ENCODE measurements around the gene MAP2K1.
A peak's percentile ranks its signal among the peaks of the same experiment; 100 is the strongest.
"Not testable (repeated sequence)": the region's sequence is repeated elsewhere in the genome, so short reads cannot be mapped to it uniquely, and the experiment has no call there.

MAP2K1 gene

DNA sequence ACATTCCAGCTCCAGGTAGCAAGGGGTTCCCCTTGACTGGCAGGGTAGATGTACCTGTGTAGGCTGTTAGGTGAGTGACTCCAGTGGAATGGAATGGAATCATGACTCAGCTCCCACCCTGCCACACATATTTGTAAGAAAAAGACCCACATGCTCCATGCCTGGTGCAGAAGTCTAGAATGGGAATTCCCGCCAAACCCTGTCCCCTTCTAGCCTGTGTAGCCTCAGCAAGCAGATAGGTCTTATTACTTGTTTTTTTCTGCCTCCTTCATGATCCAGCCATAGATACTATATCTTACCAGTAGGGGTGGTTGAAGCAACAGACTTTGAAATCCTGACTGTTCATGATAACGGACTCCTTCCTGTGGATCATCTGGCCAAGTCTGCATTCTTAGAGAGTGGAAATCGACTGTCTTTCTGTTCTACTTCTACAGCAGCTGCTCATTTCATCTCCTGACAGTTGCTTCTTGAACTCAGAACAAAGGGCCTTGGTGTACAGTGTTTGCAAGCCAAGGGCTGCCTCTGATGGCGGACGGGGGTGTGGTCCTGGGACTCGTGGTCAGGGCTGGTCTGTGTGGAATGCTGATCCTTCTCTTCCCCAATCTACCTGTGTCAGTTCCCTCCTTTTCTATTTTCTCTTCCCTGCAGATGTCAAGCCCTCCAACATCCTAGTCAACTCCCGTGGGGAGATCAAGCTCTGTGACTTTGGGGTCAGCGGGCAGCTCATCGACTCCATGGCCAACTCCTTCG lies 94.6 kb downstream of the MAP2K1 start:
- no peak for DNase-seq

DNA sequence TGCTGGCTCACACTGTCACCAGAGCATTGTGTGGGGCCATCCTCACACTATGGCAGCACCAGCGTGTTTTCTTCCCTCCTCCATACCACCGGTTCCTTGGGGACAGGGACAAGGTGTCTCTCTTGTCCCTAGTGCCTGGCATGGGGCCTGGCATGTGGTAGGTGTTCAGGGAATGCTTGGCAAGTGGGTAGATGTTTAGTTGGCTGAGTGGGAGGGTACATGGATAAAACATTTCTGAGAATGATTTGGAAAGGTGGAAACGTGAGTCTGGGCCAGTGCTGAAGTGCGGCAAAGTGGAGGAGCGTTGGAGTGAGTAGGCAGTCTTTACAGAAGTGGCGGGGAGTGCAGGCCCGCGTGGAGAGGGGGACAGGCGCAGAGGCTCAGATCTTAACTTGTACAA lies 95.8 kb downstream of the MAP2K1 start:
- DNase-seq: no peak

DNA sequence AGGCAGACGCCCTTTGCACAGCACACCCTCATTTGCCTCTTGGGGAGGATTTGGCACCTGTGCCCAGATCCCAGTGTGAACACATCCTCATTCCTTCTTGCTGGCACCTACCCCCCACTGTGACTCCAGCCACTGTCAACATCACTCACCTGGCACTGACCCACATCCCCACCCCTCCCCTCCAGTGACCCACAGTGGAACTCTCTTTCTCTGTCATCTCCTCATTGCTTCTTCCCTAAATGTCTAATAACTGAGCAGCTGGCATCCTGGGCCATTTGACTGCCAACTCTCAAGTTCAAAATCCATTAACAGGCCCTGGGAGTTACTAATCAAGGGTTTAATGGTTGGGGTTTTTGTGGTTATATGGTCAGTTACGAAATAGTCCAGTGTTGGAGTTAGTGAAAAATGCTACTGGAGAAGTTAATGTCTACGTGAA lies 96.4 kb downstream of the MAP2K1 start:
- DNase-seq: no peak

DNA sequence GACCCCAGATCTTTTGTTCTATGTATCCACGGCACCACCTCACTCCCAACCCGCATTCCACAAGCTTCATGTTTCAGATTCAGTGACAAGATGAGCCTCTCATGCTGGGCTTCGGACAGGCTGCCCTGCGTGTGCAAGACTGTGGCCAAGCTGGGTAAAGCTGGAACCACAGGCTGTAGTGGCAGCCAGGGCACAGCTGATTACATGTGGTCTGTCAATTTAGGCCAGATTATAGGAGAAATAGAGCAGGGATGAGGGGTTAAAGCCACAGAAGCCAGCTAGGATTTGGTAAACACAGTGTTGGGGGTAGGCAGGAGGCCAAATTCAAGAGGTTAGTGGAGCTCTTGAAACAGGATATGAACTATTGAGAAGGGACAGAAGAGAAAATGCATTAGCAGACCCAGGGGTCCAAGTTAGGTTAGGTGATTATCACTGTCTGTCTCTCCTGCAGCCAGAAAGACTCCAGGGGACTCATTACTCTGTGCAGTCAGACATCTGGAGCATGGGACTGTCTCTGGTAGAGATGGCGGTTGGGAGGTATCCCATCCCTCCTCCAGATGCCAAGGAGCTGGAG lies 97.9 kb downstream of the MAP2K1 start:
- DNase-seq: no peak

DNA sequence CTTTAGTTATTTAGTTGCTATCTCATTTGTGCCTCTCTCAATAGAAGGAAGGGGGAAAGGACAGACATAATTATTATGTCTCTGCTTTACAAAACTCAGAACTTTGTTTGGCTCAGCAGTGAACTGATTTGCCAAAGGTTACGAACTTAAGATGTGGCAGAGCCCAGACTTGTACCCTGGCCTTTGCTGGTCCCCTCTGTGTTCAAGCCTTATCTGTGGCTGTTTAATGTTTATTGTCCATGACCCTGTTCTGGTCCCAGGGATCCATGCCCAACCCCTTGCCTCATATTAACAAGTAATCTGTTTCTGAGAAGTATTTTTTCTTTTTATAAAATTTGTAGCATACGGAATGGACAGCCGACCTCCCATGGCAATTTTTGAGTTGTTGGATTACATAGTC lies 100.2 kb downstream of the MAP2K1 start:
- DNase-seq: no peak

DNA sequence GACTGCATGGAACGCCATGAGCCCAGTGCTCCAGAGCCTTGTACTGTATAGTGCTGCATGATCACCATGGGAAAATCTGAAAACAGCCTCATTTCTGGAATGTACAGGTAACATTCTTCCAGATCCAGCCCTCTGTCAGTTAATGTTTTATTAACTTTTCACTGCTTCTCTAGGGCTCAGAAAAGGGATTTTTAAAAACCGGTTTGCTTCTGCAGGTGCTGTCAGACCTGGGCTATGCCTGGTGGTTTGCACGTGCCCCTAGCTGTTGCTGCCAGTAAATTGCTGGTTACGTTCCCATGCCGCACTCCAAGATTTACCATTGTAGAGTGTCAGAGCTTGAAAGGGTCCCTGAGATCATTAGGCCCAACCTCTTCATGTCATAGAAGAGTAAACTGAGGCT lies 101.8 kb downstream of the MAP2K1 start:
- no peak for DNase-seq

DNA sequence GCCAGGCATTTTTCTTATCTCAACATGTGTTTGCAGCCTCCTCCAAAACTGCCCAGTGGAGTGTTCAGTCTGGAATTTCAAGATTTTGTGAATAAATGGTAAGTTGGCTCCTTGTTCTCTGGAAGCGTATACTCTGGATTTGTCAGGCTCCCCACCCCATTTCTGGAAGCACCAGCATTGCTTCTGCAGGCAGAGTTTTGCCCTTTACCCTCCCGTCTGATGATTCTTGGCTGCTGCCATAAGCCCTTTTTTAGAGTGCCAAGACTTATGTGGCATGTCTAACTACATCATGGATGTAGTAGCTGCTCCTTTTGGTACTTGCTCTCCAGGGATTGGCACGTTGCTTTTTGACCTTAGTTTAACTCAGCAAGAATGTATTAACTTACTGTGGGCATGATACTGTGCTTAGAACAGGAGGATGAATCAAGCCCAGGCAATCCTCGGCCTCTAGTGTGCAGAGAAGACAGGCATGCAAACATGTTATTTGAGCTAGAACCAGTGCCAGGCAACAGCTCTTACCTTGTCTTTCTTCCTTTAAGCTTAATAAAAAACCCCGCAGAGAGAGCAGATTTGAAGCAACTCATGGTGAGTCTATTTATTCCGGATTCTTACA lies 102.6 kb downstream of the MAP2K1 start:
- no peak for DNase-seq

DNA sequence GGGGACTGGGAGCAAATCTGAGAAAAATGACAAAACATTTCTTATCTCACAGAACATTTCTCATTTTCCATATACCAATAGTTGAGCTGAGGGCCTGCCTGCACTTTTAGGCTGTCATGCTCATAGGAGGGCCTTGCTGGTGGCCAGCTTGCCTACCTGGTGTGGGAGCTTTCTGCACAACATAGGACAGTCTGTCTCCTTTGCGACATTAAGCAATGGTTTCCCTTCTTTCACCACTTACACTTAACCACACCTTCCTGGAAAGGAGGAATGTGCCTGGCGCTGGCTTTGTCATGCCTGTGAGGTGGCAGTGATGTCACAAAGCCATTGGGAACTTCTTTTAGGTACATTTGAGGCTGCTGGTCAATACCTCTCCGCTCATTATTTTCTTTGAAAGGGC lies 105.1 kb downstream of the MAP2K1 start:
- no peak for DNase-seq

DNA sequence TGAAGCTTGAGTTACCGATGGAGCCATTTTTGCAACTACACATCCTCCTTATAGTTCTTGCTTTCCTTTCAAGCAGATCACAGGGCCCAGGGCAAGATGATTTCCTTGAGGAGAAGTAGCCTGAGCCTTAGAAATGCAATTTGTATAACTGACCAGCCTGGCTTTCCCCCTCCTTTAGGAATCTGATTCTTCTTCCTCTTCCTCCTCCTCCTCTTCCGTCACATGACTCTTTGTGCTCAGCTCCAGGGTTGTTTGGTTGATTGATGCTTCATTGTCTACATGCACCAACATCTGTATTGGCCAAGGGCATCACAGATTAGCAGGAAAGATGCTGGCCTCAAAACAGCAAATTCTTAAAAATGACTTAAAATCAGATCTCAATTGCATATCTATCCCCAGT lies 107.5 kb downstream of the MAP2K1 start:
- no peak for DNase-seq

DNA sequence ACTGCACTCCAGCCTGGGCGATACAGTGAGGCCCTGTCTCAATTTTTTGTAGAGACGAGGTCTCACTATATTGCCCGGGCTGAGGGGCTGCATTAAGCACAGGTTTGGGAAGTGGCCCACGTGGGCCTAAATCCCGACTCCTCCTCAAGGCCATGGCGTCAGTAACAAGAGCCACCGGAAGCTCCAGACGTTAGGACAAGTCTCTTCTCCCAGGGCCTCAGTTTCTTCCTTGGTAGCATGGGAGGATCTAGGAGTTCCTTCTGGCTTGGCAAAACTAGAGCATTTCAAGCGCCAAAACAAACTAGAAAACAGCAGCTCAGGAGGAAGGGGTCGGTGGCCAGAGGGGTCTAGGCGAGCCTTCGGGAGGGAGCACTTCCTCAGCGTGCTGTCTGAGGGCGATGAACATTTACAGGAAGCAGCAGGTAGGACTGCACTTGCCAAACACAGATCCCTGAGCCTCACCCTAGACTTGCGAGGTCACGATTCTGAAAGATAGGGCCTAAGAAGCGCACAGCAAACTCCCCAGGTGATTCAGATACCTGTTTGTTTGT lies 110.3 kb downstream of the MAP2K1 start:
- DNase-seq: no peak

DNA sequence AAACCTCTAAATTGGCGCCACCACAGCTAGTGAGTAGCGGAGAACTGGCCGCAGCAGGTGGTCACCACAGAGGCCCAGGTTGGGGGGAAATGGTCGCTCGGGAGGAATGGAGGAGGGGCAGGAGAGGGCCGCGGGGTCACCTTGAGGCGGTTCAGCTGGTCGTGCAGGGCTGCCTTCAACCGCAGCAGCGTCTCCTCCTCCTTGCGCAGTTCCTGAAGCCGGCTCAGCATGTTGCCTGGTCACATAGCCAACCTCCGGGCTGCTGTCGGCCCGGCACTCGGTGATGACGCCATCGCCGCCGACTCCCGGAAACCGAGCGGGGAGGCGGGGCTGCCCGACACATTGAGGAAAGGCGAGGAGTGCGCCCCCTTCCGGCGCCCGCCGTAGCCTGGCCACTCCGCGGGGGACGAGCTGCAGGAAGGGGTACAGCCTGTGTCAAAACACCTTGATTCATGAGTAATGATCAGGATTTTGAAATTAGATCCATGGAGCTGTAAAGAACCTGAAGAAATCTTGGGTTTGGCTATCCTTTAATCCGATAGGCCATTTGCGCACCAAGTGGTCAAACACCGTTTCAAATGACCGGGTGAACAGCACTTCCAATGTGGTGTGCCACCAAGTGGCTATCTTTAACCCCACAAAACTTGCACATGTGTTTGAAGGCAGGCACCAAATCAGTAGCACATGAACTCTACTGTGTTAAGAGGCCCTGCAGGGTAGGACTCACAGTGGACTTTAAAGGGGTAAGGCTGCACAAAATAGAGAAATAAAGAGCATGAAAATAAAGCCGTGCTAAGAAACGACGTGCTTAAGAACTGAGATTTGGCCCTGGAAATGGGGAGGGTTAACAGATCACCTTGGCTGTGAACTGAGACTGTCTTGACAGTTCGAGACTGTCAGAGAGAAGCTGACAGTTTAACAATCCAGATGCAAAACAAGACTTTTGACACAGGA lies 111.1 kb downstream of the MAP2K1 start, which contains the start of gene SNAPC5:
TSS of gene SNAPC5 (minus strand) at position 261 of the 954 bp plus-strand sequence. CDS start at position 230, 31 bp downstream.
- DNase-seq: peak; percentile 95

DNA sequence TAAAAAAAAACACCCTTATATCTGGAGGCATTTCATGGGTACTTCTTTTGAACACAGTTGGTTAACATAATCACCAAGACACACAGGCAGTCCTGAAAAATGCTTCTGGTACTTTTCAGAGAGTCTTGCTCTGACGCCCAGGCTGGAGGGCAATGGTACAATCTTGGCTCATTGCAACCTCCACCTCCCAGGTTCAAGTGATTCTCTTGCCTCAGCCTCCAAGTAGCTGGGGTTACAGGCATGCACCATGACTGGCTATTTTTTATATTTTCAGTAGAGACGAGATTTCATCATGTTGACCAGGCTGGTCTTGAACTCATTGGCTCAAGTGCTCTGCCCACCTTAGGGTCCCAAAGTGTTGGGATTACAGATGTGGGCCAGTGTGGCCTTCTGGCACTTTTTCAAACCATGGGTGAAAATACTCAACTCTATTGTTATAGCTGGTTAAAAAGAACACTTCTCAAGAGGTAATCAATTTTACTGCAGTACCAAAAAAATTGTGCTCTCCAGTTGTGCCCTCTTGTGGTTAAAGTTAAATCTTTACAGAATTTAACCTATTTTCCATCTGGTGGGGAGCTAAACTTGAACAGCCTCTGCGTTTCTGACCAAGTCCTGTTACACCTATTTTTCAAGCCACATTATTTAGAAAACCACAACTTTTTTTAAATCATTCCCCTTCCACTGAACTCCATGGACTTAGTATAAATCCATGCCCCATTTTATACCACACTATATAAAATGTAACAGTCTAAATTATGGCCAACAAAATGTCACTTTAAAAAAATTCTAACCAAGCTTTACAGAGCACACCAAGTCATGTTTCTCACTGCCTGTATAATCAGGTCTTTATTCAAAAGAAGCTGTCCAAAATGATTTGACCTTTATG lies 112.0 kb downstream of the MAP2K1 start:
- DNase-seq: no peak

DNA sequence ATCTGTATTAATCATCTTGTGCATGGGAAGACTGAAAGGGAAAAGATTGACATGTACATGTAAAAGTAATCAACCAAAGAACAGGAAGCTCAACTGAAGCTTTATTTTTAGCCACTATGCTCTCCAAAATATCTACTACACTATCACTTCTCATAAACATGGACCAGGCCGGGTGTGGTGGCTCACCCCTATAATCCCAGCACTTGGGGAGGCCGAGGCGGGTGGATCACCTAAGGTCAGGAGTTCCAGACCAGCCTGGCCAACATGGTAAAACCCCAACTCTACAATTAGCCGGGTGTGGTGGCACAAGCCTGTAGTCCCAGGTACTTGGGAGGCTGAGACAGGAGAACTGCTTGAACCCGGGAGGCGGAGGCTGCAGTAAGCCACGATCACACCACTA lies 113.6 kb downstream of the MAP2K1 start:
- DNase-seq: not testable (repeated sequence)

DNA sequence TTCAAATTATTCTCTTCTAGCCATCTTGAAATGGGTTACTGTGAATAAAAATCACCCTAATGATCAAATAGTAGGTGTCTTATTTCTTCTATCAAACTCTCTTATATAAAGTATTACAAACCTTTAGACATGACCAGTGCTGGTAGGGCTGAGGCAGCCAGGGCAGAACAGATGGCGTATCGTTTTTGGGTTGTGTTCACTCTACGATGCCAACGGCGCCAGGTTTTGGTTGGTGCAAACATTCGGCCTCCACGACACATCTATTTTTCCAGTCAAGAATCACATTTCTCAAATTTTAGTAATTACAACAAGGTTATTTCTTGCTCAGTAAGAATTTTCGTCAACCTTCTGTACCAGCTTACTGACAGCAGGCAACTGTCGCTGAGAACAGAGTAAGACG lies 115.8 kb downstream of the MAP2K1 start:
- no peak for DNase-seq

DNA sequence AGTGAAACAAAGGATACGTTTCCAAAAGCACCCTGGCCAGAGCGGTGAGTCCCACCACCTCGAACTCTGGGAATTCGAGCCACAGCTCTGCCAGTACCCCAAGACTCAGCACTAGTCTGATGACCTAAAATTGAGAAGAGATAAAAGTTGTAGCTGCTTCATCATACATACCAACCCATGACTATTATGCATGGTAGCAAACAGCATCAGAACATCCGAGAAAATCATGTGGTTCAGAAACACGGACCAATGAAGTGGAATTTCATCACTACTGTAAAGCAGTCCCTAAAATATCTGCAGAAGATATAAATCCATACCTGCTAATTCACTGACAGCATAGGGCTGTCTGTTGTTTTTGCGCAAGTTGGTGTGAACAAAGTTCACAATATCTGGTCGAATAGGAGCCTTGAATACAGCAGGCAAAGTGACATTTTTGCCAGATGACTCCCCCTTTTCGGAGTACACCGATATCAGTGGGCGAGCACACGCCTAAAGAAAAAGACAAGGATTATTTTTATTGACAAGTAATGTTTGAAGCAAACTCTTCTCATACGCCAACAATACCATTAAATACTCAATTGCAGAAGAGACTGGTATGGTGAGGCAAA lies 116.4 kb downstream of the MAP2K1 start:
- not testable (repeated sequence) for DNase-seq

DNA sequence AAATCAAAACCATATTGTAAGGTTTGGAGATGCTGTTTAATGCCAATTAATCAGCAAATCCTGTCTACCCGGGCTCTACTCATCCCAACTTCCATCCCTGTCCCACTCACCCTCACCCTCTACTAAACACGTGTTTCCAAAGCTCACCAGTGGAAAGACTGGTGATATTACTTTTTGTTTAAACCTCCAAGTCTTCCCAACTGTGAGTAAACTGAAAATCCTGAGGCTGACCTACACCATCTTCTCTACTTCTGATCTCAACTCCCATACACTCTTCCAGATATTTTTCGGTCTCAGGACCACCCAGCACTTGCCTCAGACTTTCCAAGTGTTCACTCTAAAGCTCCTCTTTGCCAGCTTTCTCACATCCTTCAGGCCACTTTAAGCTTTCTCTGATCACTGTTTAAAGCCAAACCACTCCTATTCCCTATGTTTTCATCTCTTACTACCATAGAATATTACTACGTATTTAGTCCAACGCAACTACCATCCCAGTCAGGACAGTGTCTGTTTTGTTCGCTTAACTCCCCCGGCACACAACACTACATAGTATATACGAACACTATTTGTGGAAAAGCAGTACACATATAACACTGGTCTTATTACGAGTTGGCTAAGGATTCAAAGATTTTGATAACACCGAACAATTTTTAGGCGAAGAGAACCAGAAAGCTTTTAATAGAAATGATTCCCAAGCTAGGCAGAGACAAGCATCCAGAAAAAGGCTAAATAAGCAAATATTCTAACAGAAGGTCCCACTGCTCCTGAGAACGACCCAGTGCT lies 117.3 kb downstream of the MAP2K1 start:
- DNase-seq: no peak

DNA sequence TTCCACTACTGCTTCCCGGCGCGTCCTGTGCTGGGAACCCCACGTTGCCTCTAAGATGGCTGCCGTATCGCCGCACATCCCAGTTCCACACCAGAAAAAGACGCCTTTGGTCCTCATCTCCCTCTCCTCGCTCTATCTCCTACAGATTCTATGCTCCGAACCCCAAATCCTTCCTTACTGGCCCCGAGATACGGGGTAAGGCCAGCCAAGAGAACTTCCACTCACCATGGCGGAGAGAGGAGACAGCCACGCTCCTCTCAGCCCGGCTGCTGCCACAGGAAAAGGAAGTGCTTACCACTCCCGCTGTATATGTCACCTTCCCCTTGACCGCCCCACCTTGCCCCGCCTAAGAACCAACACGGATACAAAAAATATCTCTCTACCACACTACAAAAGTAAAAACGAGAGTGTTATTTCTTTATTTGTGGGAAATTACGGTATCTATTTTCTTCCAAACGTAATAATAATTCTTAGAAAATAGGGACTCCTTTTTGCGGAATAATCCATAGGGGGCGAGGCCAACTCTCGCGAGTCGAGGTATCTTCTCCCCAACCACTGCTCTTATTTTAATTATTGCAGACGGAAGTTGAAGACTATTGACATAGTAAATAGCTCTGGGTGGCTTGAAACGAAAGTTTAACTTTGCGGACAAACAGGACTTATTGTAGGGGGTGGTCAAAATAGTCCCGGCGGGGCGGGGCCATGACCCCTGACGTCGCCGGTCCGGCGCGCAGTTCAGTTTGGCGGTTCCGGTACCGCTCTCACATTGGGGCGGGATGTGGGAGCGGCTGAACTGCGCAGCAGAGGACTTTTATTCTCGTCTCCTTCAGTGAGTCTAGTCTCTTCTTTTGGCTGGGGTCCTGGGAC lies 118.1 kb downstream of the MAP2K1 start, which contains the start of the genes RPL4 and ZWILCH:
TSS of gene RPL4 (minus strand) at position 293 of the 867 bp plus-strand sequence. CDS start at position 228, 65 bp downstream.
TSS of gene ZWILCH (plus strand) at position 764 of the 867 bp plus-strand sequence. CDS start at position 777, 13 bp downstream.
- DNase-seq: peak; percentile 34

DNA sequence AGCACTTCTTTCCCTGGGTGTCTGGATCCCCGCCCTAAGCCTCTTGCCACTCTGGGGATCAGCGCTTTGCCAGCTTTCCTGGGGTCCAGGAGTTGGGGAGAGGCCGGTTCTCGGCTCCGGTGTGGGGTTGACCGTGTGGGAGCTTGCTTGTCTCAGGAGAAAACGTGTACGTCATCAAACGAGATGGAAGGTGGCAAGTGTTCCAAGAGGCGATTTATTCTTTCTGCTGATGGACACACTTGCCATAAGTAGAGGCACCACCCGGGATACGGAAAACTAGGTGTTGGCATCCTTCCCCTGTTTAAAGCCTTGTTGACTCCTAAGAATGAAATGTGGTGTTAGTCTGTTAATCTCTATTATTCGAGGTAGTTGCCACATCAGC lies 118.7 kb downstream of the MAP2K1 start:
- DNase-seq: no peak

DNA sequence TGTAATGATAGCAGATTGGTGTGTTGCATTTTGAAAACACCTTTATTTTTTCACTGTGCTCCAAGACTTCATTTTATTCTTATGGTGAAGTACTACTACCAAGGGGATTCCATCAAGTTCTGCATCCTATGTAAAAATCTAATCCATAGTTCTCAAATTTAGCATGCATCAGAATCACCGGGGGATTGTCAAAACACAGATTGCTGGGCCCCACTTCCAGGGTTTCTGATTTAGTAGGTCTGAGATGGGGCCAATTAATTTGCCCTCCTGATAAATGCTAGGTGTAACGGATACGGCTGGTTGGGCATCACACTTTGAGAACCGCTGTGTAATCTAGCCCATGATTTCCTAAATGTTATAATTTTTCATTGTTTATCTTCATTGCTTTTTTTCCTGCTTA lies 119.1 kb downstream of the MAP2K1 start:
- no peak for DNase-seq

Measured in COR-L47 (cell line).